ENCODE results near the gene TAF1C. TPM values are rescaled to one million over a fixed set of nuclear protein-coding genes. Genes with fewer than 3 reads are reported as not detected.

TAF1C gene
- total RNA-seq, 1 donor from 2014 or later: 22.8 TPM

- no peak for DNase-seq
Measured at GRCh38 chr16:84156342-84156784, 30.5 kb downstream of the TAF1C start.

- no peak for DNase-seq
Measured at GRCh38 chr16:84155771-84156170, 31.1 kb downstream of the TAF1C start.

- DNase-seq: no peak
Measured at GRCh38 chr16:84155226-84155625, 31.6 kb downstream of the TAF1C start.

- no peak for DNase-seq
Measured at GRCh38 chr16:84153660-84154214, 33.1 kb downstream of the TAF1C start.

- no peak for DNase-seq
Measured at GRCh38 chr16:84150926-84151325, 35.9 kb downstream of the TAF1C start.

GRCh38 chr16:84144859-84145639 is 41.8 kb downstream of the TAF1C start, which contains the start of the genes DNAAF1 and HSDL1:
Gene DNAAF1, plus strand, starts transcription at chr16:84145308. Its CDS starts 133 bp downstream, at chr16:84145441.
Gene HSDL1, minus strand, starts transcription at chr16:84145177. Its CDS starts 13,856 bp downstream, at chr16:84131321.
- peak; percentile 83 for DNase-seq

DNA sequence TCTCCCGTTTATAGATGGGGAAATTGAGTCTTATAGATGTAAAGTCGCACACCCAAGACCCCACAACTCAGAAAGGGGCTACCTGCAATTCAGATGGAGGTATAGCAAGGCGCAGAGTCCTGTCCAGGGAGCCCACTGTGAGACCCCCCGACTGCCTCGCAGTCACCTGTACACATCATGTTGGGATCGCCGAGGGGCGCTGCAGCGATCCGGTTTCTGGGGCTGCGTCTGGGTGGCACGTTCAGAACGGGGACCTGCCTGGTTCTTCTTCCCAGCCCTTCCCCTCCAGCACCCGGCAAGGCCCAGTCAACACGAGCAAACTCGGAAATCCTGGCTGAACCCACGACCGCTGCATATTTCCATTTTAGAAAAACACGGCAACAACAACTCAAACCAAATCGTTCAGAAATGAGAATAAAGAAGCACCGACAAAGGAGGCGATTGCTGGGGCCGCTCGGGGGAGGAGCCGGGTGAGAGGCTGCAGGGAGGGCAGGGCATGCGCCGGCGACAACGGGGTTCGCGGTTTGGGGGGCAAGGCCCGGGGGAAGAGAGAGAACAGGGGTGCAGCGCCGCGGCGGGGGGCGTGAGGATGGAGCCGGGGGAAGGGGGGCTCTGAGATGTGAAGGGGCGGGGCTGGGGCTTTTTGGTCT is 42.5 kb downstream of the TAF1C start:
- DNase-seq: no peak

- DNase-seq: no peak
Measured at GRCh38 chr16:84143784-84144199, 43.1 kb downstream of the TAF1C start.

GRCh38 chr16:84143081-84143480 is 43.8 kb downstream of the TAF1C start:
- DNase-seq: no peak

GRCh38 chr16:84141143-84141670 is 45.6 kb downstream of the TAF1C start:
- no peak for DNase-seq

- no peak for DNase-seq
Measured at GRCh38 chr16:84139628-84140258, 47.1 kb downstream of the TAF1C start.

DNA sequence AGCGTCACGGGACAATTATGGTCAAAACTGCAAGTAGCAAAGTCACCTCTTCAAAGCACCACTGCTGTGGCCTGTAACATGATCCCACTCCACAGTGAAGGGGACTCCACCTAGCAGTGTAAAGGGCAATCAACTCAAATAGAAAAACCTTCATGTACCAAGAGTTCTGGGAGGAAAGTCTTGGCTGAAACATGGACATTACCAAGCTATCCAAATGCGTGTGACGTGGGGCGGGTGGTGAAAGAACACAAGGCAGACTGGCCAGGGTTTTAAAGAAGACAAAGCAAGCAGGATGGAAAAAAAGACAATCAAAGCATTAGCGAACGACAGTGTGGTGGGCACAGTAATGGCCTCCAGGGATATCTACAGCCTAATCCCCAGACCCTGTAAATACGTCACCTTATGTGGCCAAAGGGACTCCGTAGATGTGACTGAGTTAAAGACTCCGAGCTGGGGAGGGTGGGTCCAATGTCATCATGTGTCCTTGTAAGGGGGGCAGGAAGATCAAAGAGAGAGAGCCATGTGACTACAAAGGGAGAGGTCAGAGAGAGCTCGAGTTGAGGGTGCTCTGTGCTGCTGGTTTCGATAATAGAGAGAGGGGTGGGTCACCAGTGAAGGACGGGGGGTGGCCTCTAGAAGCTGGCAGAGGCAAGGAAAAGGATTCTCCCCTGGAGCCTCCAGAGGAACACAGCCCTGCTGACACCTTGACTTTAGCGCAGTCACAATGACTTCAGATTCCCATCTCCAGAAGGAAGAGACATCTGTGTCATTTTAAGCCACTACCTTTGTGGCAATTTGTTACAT is 47.8 kb downstream of the TAF1C start:
- no peak for DNase-seq

DNA sequence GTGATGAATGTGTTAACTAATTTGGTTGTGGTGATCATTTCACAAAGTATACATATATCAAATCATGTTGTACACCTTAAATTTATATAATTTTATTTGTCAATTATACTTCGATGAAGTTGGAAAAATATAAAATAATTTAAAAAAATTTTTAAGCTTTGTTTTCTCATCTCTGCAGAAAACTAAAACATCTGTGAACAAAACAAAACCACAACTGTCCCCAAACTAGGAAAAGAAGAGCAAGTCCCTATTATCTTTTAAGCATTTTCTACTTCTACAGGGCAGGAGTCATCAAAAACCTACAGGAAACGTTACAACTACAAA is 48.4 kb downstream of the TAF1C start:
- no peak for DNase-seq

DNA sequence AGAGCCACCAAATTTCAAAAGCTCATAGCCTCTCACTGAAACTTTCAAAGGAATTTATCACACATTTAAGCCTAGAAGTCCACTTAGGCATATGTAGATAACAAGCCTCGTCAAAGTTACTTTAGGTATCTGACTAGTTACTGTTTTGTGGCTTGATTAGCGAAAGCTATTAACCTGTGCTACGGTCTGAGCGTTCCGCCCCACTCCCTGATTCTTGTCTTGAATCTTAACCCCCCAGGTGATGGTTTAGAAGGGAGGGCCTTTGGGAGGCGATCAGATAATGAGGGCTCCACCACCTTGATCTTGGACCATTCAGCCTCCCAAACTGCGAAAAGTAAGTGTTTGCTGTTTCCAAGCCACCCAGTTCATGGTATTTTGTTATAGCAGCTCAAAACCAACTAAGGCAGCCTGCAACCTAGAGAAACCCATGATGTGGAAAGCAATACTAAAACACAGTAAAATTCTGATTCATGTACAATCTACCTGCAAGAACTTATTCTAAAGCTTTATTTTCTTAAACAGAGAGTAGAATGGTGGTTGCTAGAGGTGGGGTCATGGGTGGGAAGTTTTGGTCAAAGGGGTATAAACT is 49.0 kb downstream of the TAF1C start:
- DNase-seq: no peak

- no peak for DNase-seq
Measured at GRCh38 chr16:84137287-84137686, 49.6 kb downstream of the TAF1C start.

DNA sequence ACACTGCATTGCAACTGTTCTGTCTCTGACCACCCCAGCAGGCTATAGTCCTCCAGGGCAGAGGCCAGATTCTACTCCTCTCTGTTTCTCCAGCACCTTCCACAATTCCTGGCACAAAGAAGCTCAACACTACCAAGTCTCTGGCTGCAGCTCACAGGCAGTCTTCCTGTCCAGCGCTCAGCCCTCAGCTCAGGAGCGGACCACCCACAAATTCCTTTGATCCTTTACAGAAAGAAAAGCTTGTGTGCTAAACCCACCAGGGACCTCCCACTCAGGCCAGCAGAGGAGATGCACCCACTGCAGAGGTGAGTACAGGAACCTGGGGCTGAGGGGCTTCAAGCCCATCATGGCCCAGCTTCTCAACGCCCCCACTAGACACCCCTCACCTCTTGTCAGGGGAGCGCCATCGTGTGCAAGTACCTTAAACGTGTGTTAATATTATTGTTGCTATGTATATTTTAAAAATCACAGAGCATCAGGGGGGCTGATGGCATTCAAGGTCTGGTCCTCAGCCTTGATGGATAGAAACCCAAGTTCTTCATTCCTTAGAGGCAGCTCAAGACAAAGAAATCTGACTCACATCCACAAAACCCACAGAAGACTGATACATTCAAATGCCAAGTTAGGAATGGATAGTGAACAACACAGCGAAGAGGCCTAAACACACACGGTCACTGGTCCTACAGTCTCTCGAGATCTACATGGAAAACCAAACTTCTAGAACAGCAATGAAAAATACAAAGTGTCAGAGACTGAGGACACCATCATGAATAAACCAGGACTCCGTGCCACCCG is 50.3 kb downstream of the TAF1C start:
- DNase-seq: no peak

DNA sequence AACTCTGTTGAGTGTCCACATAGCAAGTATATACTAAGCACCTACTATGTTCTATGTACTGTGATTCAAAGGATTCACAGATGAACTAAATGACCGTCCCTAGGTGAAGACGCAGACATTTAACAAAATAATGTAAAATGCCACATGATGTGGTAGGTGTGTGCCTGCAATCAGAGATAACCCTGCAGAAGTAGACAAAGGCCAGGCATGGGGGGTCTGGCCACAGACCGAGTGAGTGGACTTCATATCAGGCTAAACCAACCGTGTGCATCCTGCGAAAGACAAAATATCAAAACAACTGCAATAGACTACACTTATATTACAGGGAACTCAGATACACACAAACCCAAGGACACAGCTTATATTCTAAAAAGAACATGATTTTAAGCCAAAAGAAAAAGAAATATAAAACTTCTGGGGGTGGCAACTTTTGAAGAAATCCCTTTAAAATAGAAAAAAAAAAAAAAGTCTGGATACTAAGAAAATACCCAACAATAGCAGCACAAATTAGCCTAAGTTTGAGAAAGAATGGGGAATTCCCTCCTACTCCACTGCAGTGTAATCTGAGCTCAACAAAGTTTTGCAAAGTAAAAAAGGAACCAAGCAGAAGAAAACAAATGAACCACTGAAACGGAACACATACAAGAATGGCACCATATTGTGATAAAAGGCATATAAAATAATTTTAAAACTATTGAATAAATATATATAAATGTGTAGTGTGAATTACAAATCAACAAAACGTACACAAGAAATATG is 54.2 kb downstream of the TAF1C start:
- no peak for DNase-seq

DNA sequence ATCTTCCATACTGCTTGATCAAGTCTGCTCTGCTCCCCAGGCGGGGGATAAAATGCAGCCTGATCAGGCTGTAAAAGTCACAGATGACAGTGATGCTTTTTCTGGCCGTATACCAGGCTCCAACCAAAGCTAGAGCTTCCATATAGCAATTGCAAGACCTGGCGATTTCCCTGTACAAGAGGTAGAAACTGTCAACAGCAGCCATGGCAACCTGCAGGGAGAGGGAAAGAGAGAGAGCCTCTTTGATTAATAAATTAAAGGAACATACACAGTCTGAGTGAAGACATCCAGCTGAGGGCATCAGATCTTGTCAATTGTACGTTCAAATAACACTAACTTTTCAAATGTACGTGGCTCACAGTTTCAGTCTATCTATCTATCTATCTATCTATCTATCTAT is 55.7 kb downstream of the TAF1C start:
- DNase-seq: no peak
